Stimulated activated CD8-positive, alpha-beta memory T cell treated with anti-CD3 and anti-CD28 coated beads, Interleukin-12 subunit alpha, Interleukin-12 subunit beta, amount 100 ng/mL, for 24 hours (primary cell): ENCODE measurements around the gene CNTNAP2.

Experiments used
- DNase-seq: peaks from one replicate; pipeline ENCODE4 v3.0.0-alpha.2; 2020; ENCODE audit errors: extremely low read depth

CNTNAP2 gene

GRCh38 chr7:146681487-146681886, 564.9 kb downstream of the CNTNAP2 start:
- no peak for DNase-seq

GRCh38 chr7:146683439-146683838, 566.8 kb downstream of the CNTNAP2 start:
- no peak for DNase-seq

GRCh38 chr7:146690987-146691386, 574.4 kb downstream of the CNTNAP2 start:
- DNase-seq = no peak

- no peak for DNase-seq
Observed at GRCh38 chr7:146698995-146699610, 582.5 kb downstream of the CNTNAP2 start.

- no peak for DNase-seq
Observed at GRCh38 chr7:146700015-146700560, 583.5 kb downstream of the CNTNAP2 start.

- no peak for DNase-seq
Observed at GRCh38 chr7:146701166-146701565, 584.6 kb downstream of the CNTNAP2 start.

GRCh38 chr7:146702898-146703297, 586.3 kb downstream of the CNTNAP2 start:
- DNase-seq = no peak

- DNase-seq = no peak
Observed at GRCh38 chr7:146709451-146710027, 592.9 kb downstream of the CNTNAP2 start.

- no peak for DNase-seq
Observed at GRCh38 chr7:146713205-146713604, 596.6 kb downstream of the CNTNAP2 start.

- no peak for DNase-seq
Observed at GRCh38 chr7:146713934-146714333, 597.3 kb downstream of the CNTNAP2 start.

- DNase-seq = no peak
Observed at GRCh38 chr7:146720195-146720594, 603.6 kb downstream of the CNTNAP2 start.

GRCh38 chr7:146722986-146723385, 606.4 kb downstream of the CNTNAP2 start:
- no peak for DNase-seq

- no peak for DNase-seq
Observed at GRCh38 chr7:146725520-146725919, 608.9 kb downstream of the CNTNAP2 start.

- DNase-seq = no peak
Observed at GRCh38 chr7:146728141-146728540, 611.5 kb downstream of the CNTNAP2 start.

GRCh38 chr7:146728611-146729010, 612.0 kb downstream of the CNTNAP2 start:
- no peak for DNase-seq

GRCh38 chr7:146731185-146731584, 614.6 kb downstream of the CNTNAP2 start:
- DNase-seq = no peak

GRCh38 chr7:146735992-146736391, 619.4 kb downstream of the CNTNAP2 start:
- no peak for DNase-seq

GRCh38 chr7:146736446-146737190, 620.0 kb downstream of the CNTNAP2 start:
- no peak for DNase-seq

- no peak for DNase-seq
Observed at GRCh38 chr7:146740039-146740438, 623.4 kb downstream of the CNTNAP2 start.

GRCh38 chr7:146741911-146742310, 625.3 kb downstream of the CNTNAP2 start:
- no peak for DNase-seq

- no peak for DNase-seq
Observed at GRCh38 chr7:146754385-146754784, 637.8 kb downstream of the CNTNAP2 start.

- no peak for DNase-seq
Observed at GRCh38 chr7:146755585-146755984, 639.0 kb downstream of the CNTNAP2 start.

GRCh38 chr7:146764458-146764857, 647.9 kb downstream of the CNTNAP2 start:
- no peak for DNase-seq
